Stimulated activated CD8-positive, alpha-beta memory T cell treated with anti-CD3 and anti-CD28 coated beads, Interleukin-4, amount 100 ng/mL, for 48 hours (primary cell): ENCODE measurements around the gene NME5.
A peak's percentile ranks its signal among the peaks of the same experiment; 100 is the strongest.
"Not testable (repeated sequence)": the region's sequence is repeated elsewhere in the genome, so short reads cannot be mapped to it uniquely, and the experiment has no call there.

Experiments used
- DNase-seq: peaks from one replicate; pipeline ENCODE4 v3.0.0-alpha.2; 2020

NME5 gene

DNA sequence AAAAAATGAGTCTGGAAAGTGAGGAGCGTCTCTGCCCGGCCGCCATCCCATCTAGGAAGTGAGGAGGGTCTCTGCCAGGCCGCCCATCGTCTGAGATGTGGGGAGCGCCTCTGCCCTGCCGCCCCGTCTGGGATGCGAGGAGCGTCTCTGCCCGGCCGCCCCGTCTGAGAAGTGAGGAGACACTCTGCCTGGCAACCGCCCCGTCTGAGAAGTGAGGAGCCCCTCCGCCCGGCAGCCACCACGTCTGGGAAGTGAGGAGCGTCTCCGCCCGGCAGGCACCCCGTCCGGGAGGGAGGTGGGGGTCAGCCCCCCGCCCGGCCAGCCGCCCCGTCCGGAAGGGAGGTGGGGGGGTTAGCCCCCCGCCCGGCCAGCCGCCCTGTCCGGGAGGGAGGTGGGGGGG lies 69.2 kb downstream of the NME5 start:
- DNase-seq: not testable (repeated sequence)

DNA sequence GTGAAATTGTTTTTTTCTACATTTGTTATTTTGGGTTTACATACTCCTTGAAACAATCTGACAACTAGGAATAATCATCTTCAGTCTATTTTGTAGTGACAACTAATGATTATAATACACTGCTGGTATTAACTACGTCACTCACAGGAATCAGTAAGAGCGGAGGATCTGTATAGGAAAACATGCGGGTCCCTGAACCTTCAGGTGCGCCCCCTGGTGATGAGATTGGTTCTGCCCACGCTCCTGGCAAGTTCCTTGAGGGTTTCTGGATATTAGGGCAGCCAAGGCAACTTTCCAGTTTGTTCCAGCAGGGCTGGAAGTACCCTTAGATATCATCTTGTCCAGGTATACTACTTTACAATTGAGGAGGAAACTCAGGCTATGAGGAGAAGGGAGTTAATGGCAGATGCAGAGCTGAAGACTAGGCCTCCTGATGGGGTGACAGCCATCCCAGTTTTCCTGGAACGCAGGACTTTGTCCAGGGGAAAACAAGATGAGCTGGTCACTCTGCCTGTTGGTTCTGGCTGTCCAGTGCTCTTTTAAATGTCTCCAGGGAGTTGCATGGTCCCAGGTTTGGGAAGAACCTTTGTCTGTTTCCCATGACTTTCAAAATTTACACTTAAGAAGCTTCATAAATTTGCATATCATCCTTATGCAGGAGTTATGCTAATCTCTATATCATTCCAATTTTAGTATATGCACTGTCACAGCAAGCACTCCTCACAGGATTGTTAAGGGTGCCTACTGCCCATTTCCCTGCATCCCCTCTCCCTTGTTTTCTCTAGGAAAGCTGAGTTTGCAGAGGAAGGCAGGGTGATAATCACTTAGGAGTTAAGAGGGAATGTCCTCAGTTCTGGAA lies 70.3 kb downstream of the NME5 start:
- peak; percentile 88 for DNase-seq

DNA sequence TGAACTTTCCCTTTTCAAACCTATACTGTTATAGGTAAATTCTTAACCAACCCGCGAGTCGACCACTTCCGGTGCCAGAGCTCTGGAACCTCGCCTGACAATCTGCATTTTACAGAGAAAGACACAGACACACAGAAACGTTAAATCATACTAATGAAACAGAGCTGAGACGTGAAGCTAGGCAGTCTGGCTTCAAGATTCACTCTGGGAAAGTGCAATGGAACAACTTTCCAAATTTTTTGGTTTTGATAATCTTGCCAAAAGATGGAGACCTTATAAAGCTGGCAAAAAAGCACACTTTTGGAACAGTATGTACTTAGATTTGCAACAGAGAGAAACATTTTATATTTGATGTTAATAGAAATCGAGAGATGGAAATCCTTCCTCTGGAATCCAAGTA lies 71.3 kb downstream of the NME5 start:
- DNase-seq: no peak
